Endothelial cell of umbilical vein (primary cell): ENCODE data around the gene CDC37L1. TPM values are rescaled to one million over a fixed set of nuclear protein-coding genes. Genes with fewer than 3 reads are reported as not detected.

Experiments
- BruUV-seq: library from RNA; stranded (reverse); fragments of 400-500 nt; replicated peaks from 2 replicates; lab custom pipeline; 2021; lab: Mats Ljungman, UMichigan
- CTCF ChIA-PET: fragments of 300-600, 350-600 bp; sonication (Branson Sonifier 250); formaldehyde crosslinking; loops from one replicate; lab custom pipeline; 2021; ENCODE audit warnings: antibody characterized with exemption, inconsistent platforms; lab: Charles Lee
- POLR2A ChIA-PET: fragments of 300-600, 350-600 bp; sonication (Branson Sonifier 250); formaldehyde crosslinking; loops from one replicate; lab custom pipeline; 2021; ENCODE audit warnings: antibody characterized with exemption, inconsistent platforms; lab: Charles Lee
- DNase-seq: peaks from one replicate; pipeline ENCODE4 v3.0.0-alpha.2; 2011; ENCODE audit warnings: low read depth, low spot score
- FAIRE-seq: peaks from 2 replicates; lab custom pipeline; 2011; peaks lifted over from hg19 to GRCh38; lab: Jason Lieb, UNC
- H2AFZ ChIP-seq: 2 replicates; pipeline ENCODE4 v1.6.0; 2012; ENCODE audit warnings: low read depth, low read length, control low read depth, inconsistent platforms
- H3K27ac ChIP-seq: 2 replicates; pipeline ENCODE4 v1.5.1; 2011; ENCODE audit warnings: low read depth, mild to moderate bottlenecking, control low read depth, low read length, moderate library complexity; ENCODE audit not compliant: insufficient read depth
- H3K27me3 ChIP-seq, 2 experiments: 2 replicates each; pipeline versions ENCODE4 v1.6.0 to v1.6.1; 2011; ENCODE audit warnings: low read length in 2 of 2, mixed read lengths in 1 of 2; ENCODE audit not compliant: control insufficient read depth in 2 of 2, insufficient read depth in 2 of 2
- H3K36me3 ChIP-seq, 2 experiments: 2 replicates in 1 of 2; 3 replicates in 1 of 2; pipeline ENCODE4 v1.5.1; 2011; ENCODE audit warnings: low read length in 2 of 2, mild to moderate bottlenecking in 1 of 2, moderate library complexity in 1 of 2; ENCODE audit not compliant: control insufficient read depth in 2 of 2, insufficient read depth in 2 of 2; ENCODE audit errors: extremely low read depth in 1 of 2
- H3K4me1 ChIP-seq: 3 replicates; pipeline ENCODE4 v1.5.1; 2011; ENCODE audit warnings: mild to moderate bottlenecking, low read length; ENCODE audit not compliant: control insufficient read depth, insufficient read depth; ENCODE audit errors: extremely low read depth
- H3K4me2 ChIP-seq: 2 replicates; pipeline ENCODE4 v1.6.1; 2011; ENCODE audit warnings: low read length, control low read depth, mixed read lengths; ENCODE audit not compliant: insufficient read depth
- H3K4me3 ChIP-seq, 3 experiments: fragments of 200-600 bp in 1 of 3; sonication (generic), shearing (Covaris generic) in 1 of 3; replicated peaks in 1 of 3; 2 replicates each; pipeline ENCODE4 v1.5.1; 2011 to 2016; ENCODE audit warnings: control low read depth in 3 of 3, low read length in 3 of 3, mild to moderate bottlenecking in 2 of 3, inconsistent platforms in 1 of 3, low read depth in 1 of 3, moderate library complexity in 1 of 3; ENCODE audit not compliant: insufficient read depth in 1 of 3
- H3K79me2 ChIP-seq: 2 replicates; pipeline ENCODE4 v1.6.0; 2012; ENCODE audit warnings: low read length, inconsistent platforms; ENCODE audit not compliant: control insufficient read depth, insufficient read depth
- H3K9ac ChIP-seq: replicated peaks from 2 replicates; pipeline ENCODE3; 2011; ENCODE audit warnings: low read length, control low read depth; ENCODE audit not compliant: insufficient read depth; ENCODE audit errors: extremely low read depth
- H3K9me1 ChIP-seq: replicated peaks from 3 replicates; pipeline ENCODE4 v1.6.0; 2011; ENCODE audit warnings: mild to moderate bottlenecking, low read length; ENCODE audit not compliant: control insufficient read depth, insufficient read depth; ENCODE audit errors: extremely low read depth
- H3K9me3 ChIP-seq: replicated peaks from 2 replicates; pipeline ENCODE4 v1.5.1; 2012; ENCODE audit warnings: low read length, inconsistent platforms; ENCODE audit not compliant: control insufficient read depth, insufficient read depth
- H4K20me1 ChIP-seq: replicated peaks from 2 replicates; pipeline ENCODE3; 2011; ENCODE audit warnings: mild to moderate bottlenecking, low read length; ENCODE audit not compliant: control insufficient read depth, insufficient read depth; ENCODE audit errors: extremely low read depth
- CTCF ChIP-seq, 2 donors: IDR thresholded peaks; 1 replicate in 1 of 2; 2 replicates in 1 of 2; pipeline ENCODE4 v1.5.1; 2011; ENCODE audit warnings: low read length in 2 of 2, mild to moderate bottlenecking in 2 of 2, moderate library complexity in 2 of 2, control low read depth in 1 of 2, inconsistent platforms in 1 of 2, low read depth in 1 of 2; ENCODE audit not compliant: insufficient read depth in 1 of 2; ENCODE audit errors: extremely low read depth in 1 of 2
- GATA2 ChIP-seq: IDR thresholded peaks from 2 replicates; pipeline ENCODE4 v1.7.0; 2011; ENCODE audit warnings: low read depth, mild to moderate bottlenecking, moderate library complexity, mixed read lengths, low read length; ENCODE audit not compliant: insufficient read length, insufficient read depth
- MAX ChIP-seq: IDR thresholded peaks from 2 replicates; pipeline ENCODE4 v1.6.1; 2011; ENCODE audit not compliant: insufficient read depth, insufficient read length
- MYC ChIP-seq: IDR thresholded peaks from one replicate; pipeline ENCODE4 v1.6.1; 2011; ENCODE audit warnings: mild to moderate bottlenecking, low read depth, low read length
- POLR2A ChIP-seq: IDR thresholded peaks from 2 replicates; pipeline ENCODE4 v1.6.1; 2012; ENCODE audit warnings: low read depth, mild to moderate bottlenecking, control low read depth, low read length
- POLR2AphosphoS5 ChIP-seq: IDR thresholded peaks from 2 replicates; pipeline ENCODE4 v1.6.1; 2012; ENCODE audit warnings: low read depth, mild to moderate bottlenecking, control low read depth, low read length, moderate library complexity; ENCODE audit not compliant: insufficient read depth
- dilution Hi-C: fragments of 300-500 bp; cut with MboI; formaldehyde crosslinking; loops from one replicate; pipeline ENCODE4 v1.15.0; 2019; ENCODE audit warnings: low sequenced_read_pairs; ENCODE audit not compliant: extremely low pct_ligation_motif_present
- intact Hi-C: fragments of 100-400 bp; cut with micrococcal nuclease; formaldehyde crosslinking; loops from one replicate; pipeline ENCODE4 v1.10.0; 2022
- polyA plus RNA-seq, 4 experiments: library from polyadenylated mRNA; depleted of rRNA in 3 of 4; stranded (reverse) in 3 of 4; unstranded in 1 of 4; fragments of >200 nt; gene quantifications; 2 replicates each; pipeline versions ENCODE4 v1.2.1 to v1.2.3, GENCODE V29; 2011 to 2012; ENCODE audit warnings: missing spikeins in 1 of 4
- total RNA-seq: library from RNA; stranded (reverse); gene quantifications from 2 replicates; pipeline ENCODE4 v1.2.3, GENCODE V29; 2021

Gene CDC37L1
- total and polyA plus RNA-seq, 2 donors (not counting 3 experiments of a cell fraction or from before 2014, with no cell fraction given) = 2.6 to 6.8 TPM

GRCh38 chr9:4638968-4639367 lies 40.4 kb upstream of the CDC37L1 start:
- BruUV-seq = no TSS peak
- Histone ChIP-seq H3K36me3 (no peaks in the 10 kb centered on the region), H3K27ac (no peak overlapping the region), H3K27me3 (no peaks in the 10 kb centered on the region), H3K9ac (no peak overlapping the region), H2AFZ (no peak overlapping the region), H4K20me1 (no peaks in the 10 kb centered on the region), H3K79me2 (no peaks in the 10 kb centered on the region), H3K4me2 (no peak overlapping the region), H3K4me3 (no peak overlapping the region), H3K9me1 (no peaks in the 10 kb centered on the region), H3K9me3 (no peaks in the 10 kb centered on the region), H3K4me1 (no peaks in the 10 kb centered on the region)
- ChIA-PET POLR2A (no interaction called here), CTCF (interaction anchor here (1.6 to 4.1 kb wide), 8 partner anchors 16 to 324 kb away, joined by 3 to 114 read pairs (median 9); partner anchors contain the start of gene PLPP6)
- FAIRE-seq (no peak), DNase-seq (no peak)
- TF ChIP-seq MAX = no peak
- no peak for TF ChIP-seq CTCF (IDR thresholded peaks at IDR 0.05; ENCODE audit: extremely low read depth in 1 of 2, insufficient read depth in 1 of 2, low read depth in 1 of 2, low read length in 2 of 2)
- TF ChIP-seq POLR2A = no peak
- no peak for TF ChIP-seq MYC
- no peak for TF ChIP-seq GATA2
- no peak for TF ChIP-seq POLR2AphosphoS5
- dilution Hi-C loops = no loop called here
- intact Hi-C loops = no loop called here
